GM19324 (cell line): ENCODE results near the gene MARK3.
"Not testable (repeated sequence)": the region's sequence is repeated elsewhere in the genome, so short reads cannot be mapped to it uniquely, and the experiment has no call there.

Source experiments
- ATAC-seq: cut with Tn5 transposase; IDR thresholded peaks from one replicate; pipeline ENCODE4 v1.9.1; 2021; ENCODE audit warnings: mild to moderate bottlenecking, moderate library complexity; ENCODE audit not compliant: unreplicated experiment, low FRiP score

MARK3 gene

GRCh38 chr14:103508521-103509329 lies 123.5 kb downstream of the MARK3 start:
- no peak for ATAC-seq

GRCh38 chr14:103509864-103510723 lies 124.9 kb downstream of the MARK3 start:
- no peak for ATAC-seq

GRCh38 chr14:103510724-103511693 lies 125.8 kb downstream of the MARK3 start:
- no peak for ATAC-seq

GRCh38 chr14:103512180-103512579 lies 127.0 kb downstream of the MARK3 start:
- ATAC-seq = not testable (repeated sequence)

- ATAC-seq = no peak
Observed at GRCh38 chr14:103512701-103513611, 127.7 kb downstream of the MARK3 start.

- ATAC-seq = no peak
Observed at GRCh38 chr14:103514596-103515421, 129.6 kb downstream of the MARK3 start.

GRCh38 chr14:103516426-103517173 lies 131.4 kb downstream of the MARK3 start:
- no peak for ATAC-seq

- ATAC-seq = no peak
Observed at GRCh38 chr14:103517174-103517566, 132.0 kb downstream of the MARK3 start.

- ATAC-seq = no peak
Observed at GRCh38 chr14:103517721-103518421, 132.7 kb downstream of the MARK3 start.

GRCh38 chr14:103518422-103519042 lies 133.3 kb downstream of the MARK3 start:
- ATAC-seq = no peak

- no peak for ATAC-seq
Observed at GRCh38 chr14:103519043-103519836, 134.0 kb downstream of the MARK3 start.

- ATAC-seq = no peak
Observed at GRCh38 chr14:103519837-103520212, 134.6 kb downstream of the MARK3 start.

- no peak for ATAC-seq
Observed at GRCh38 chr14:103520269-103520656, 135.0 kb downstream of the MARK3 start.

GRCh38 chr14:103520657-103521437 lies 135.6 kb downstream of the MARK3 start:
- ATAC-seq = no peak

GRCh38 chr14:103521438-103521950 lies 136.3 kb downstream of the MARK3 start:
- ATAC-seq = no peak
